GM12878 (cell line): ENCODE data around the gene TMEM53. TPM values are rescaled to one million over a fixed set of nuclear protein-coding genes. Genes with fewer than 3 reads are reported as not detected.
A peak's percentile ranks its signal among the peaks of the same experiment; 100 is the strongest.

Experiments used
- CBX3 ChIP-seq: fragments of 200-600 bp; sonication (generic); IDR thresholded peaks from 2 replicates; pipeline ENCODE4 v1.6.1; 2016; ENCODE audit warnings: low read depth, borderline replicate concordance
- CBX5 ChIP-seq: sonication (generic); IDR thresholded peaks from 2 replicates; pipeline ENCODE4 v1.6.1; 2016; ENCODE audit warnings: low read depth, moderate library complexity, mild to moderate bottlenecking, inconsistent platforms
- CHD4 ChIP-seq: fragments of 200-600 bp; sonication (generic); IDR thresholded peaks from 2 replicates; pipeline ENCODE4 v1.6.1; 2016; ENCODE audit warnings: mild to moderate bottlenecking
- DPF2 ChIP-seq: fragments of 450-650 bp; IDR thresholded peaks from 2 replicates; pipeline ENCODE4 v1.6.1; 2017; ENCODE audit warnings: mild to moderate bottlenecking
- EED ChIP-seq: sonication (generic); IDR thresholded peaks from 2 replicates; pipeline ENCODE4 v1.6.1; 2016; ENCODE audit warnings: antibody characterized with exemption, low read depth
- HCFC1 ChIP-seq: fragments of 150-350 bp; IDR thresholded peaks from 2 replicates; pipeline ENCODE4 v1.6.1; 2014; ENCODE audit warnings: low read length
- HSF1 ChIP-seq: fragments of 150-350 bp; IDR thresholded peaks from 2 replicates; pipeline ENCODE4 v1.6.1; 2014; ENCODE audit warnings: mild to moderate bottlenecking, low read depth, low read length
- NFIC ChIP-seq: IDR thresholded peaks from 2 replicates; pipeline ENCODE4 v1.6.1; 2012; ENCODE audit warnings: low read depth, mild to moderate bottlenecking, inconsistent platforms, low read length, moderate library complexity
- NFYB ChIP-seq: IDR thresholded peaks from 2 replicates; pipeline ENCODE4 v1.6.1; 2011; ENCODE audit warnings: low read depth, mild to moderate bottlenecking, low read length, improper control_type of control experiment, moderate library complexity; ENCODE audit not compliant: insufficient read depth
- POLR2A ChIP-seq: IDR thresholded peaks from 2 replicates; pipeline ENCODE4 v1.6.1; 2011; ENCODE audit warnings: low read depth, mild to moderate bottlenecking, low read length
- RUNX3 ChIP-seq: IDR thresholded peaks from 2 replicates; pipeline ENCODE4 v1.6.1; 2012; ENCODE audit warnings: low read length, inconsistent platforms
- SIN3A ChIP-seq: IDR thresholded peaks from 2 replicates; pipeline ENCODE4 v1.6.1; 2012; ENCODE audit warnings: low read depth, low read length, improper control_type of control experiment
- SMAD5 ChIP-seq: IDR thresholded peaks from 2 replicates; pipeline ENCODE4 v1.6.1; 2016; ENCODE audit warnings: antibody characterized with exemption, low read depth
- SREBF1 ChIP-seq: IDR thresholded peaks from 2 replicates; pipeline ENCODE4 v1.6.1; 2012; ENCODE audit warnings: mild to moderate bottlenecking, low read length
- SUPT20H ChIP-seq: IDR thresholded peaks from 2 replicates; pipeline ENCODE4 v1.6.1; 2011; ENCODE audit warnings: low read depth, mild to moderate bottlenecking, low read length, moderate library complexity, borderline replicate concordance; ENCODE audit not compliant: control insufficient read depth
- ZNF24 ChIP-seq: fragments of 450-650 bp; IDR thresholded peaks from 2 replicates; pipeline ENCODE4 v1.6.1; 2017; ENCODE audit warnings: antibody characterized with exemption, mild to moderate bottlenecking
- ZNF274 ChIP-seq: IDR thresholded peaks from one replicate; pipeline ENCODE4 v1.8.0; 2011; ENCODE audit not compliant: insufficient read length, insufficient read depth
- polyA plus RNA-seq, 11 experiments: library from polyadenylated mRNA; depleted of rRNA in 4 of 11; unstranded in 6 of 11; stranded (reverse) in 5 of 11; fragments of >200 nt; fragmentation: Nextera tagmentation in 4 of 11; fragmentation: Illumina TruSeq in 1 of 11; extraction: Ambion mirVana in 4 of 11; extraction: Trizol in 1 of 11; gene quantifications; 1 replicate in 1 of 11; 2 replicates in 10 of 11; pipeline versions ENCODE4 v1.2.1 to v1.2.3, GENCODE V29; 2011 to 2016; ENCODE audit warnings: inconsistent platforms in 2 of 11, missing spikeins in 2 of 11, low read depth in 1 of 11
- total RNA-seq, 4 experiments: library from RNA; depleted of rRNA in 3 of 4; stranded (reverse); fragments of >200 nt in 3 of 4; fragmentation: Illumina TruSeq in 1 of 4; extraction: Trizol in 1 of 4; gene quantifications; 2 replicates each; pipeline versions ENCODE4 v1.2.1 to v1.2.3, GENCODE V29; 2013 to 2021
- TF ChIP-seq, protein P1 (sequence below): fragments of 450-650 bp; IDR thresholded peaks from 2 replicates; pipeline ENCODE4 v1.6.1; 2017; ENCODE audit warnings: antibody characterized with exemption, mild to moderate bottlenecking, moderate library complexity
- TF ChIP-seq, protein P2 (sequence below): fragments of 450-650 bp; formaldehyde crosslinking; IDR thresholded peaks from 2 replicates; pipeline ENCODE4 v1.5.0; 2022; ENCODE audit warnings: mild to moderate bottlenecking, missing genetic modification characterization
- TF ChIP-seq, protein P3 (sequence below): IDR thresholded peaks from 2 replicates; pipeline ENCODE4 v1.6.1; 2012; ENCODE audit warnings: low read depth, low read length, improper control_type of control experiment
- TF ChIP-seq, protein P4 (sequence below): IDR thresholded peaks from 2 replicates; pipeline ENCODE4 v1.6.1; 2012; ENCODE audit warnings: mild to moderate bottlenecking, low read depth, low read length

Gene TMEM53
- total and polyA plus RNA-seq, 10 of the 15 experiments (the other 5 are each of a cell fraction or from before 2014, with no cell fraction given), result 3.1 to 23.9 (median 11.1) TPM

- TF ChIP-seq, protein P1, sequence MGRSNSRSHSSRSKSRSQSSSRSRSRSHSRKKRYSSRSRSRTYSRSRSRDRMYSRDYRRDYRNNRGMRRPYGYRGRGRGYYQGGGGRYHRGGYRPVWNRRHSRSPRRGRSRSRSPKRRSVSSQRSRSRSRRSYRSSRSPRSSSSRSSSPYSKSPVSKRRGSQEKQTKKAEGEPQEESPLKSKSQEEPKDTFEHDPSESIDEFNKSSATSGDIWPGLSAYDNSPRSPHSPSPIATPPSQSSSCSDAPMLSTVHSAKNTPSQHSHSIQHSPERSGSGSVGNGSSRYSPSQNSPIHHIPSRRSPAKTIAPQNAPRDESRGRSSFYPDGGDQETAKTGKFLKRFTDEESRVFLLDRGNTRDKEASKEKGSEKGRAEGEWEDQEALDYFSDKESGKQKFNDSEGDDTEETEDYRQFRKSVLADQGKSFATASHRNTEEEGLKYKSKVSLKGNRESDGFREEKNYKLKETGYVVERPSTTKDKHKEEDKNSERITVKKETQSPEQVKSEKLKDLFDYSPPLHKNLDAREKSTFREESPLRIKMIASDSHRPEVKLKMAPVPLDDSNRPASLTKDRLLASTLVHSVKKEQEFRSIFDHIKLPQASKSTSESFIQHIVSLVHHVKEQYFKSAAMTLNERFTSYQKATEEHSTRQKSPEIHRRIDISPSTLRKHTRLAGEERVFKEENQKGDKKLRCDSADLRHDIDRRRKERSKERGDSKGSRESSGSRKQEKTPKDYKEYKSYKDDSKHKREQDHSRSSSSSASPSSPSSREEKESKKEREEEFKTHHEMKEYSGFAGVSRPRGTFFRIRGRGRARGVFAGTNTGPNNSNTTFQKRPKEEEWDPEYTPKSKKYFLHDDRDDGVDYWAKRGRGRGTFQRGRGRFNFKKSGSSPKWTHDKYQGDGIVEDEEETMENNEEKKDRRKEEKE, result no peak
- TF ChIP-seq DPF2 (no peak), HSF1 (no peak), ZNF24 (no peak), CBX3 (no peak), ZNF274 (no peak), NFIC (no peak; the same call in 1 of the 2 replicates), SREBF1 (no peak), RUNX3 (peak; percentile 61; the same call in 1 of the 2 replicates), SIN3A (no peak), NFYB (no peak), HCFC1 (no peak), EED (peak; percentile 75), CHD4 (no peak), SMAD5 (no peak), CBX5 (no peak), SUPT20H (no peak), POLR2A (no peak)
- TF ChIP-seq, protein P2, sequence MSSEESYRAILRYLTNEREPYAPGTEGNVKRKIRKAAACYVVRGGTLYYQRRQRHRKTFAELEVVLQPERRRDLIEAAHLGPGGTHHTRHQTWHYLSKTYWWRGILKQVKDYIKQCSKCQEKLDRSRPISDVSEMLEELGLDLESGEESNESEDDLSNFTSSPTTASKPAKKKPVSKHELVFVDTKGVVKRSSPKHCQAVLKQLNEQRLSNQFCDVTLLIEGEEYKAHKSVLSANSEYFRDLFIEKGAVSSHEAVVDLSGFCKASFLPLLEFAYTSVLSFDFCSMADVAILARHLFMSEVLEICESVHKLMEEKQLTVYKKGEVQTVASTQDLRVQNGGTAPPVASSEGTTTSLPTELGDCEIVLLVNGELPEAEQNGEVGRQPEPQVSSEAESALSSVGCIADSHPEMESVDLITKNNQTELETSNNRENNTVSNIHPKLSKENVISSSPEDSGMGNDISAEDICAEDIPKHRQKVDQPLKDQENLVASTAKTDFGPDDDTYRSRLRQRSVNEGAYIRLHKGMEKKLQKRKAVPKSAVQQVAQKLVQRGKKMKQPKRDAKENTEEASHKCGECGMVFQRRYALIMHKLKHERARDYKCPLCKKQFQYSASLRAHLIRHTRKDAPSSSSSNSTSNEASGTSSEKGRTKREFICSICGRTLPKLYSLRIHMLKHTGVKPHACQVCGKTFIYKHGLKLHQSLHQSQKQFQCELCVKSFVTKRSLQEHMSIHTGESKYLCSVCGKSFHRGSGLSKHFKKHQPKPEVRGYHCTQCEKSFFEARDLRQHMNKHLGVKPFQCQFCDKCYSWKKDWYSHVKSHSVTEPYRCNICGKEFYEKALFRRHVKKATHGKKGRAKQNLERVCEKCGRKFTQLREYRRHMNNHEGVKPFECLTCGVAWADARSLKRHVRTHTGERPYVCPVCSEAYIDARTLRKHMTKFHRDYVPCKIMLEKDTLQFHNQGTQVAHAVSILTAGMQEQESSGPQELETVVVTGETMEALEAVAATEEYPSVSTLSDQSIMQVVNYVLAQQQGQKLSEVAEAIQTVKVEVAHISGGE, result no peak
- TF ChIP-seq, protein P3, sequence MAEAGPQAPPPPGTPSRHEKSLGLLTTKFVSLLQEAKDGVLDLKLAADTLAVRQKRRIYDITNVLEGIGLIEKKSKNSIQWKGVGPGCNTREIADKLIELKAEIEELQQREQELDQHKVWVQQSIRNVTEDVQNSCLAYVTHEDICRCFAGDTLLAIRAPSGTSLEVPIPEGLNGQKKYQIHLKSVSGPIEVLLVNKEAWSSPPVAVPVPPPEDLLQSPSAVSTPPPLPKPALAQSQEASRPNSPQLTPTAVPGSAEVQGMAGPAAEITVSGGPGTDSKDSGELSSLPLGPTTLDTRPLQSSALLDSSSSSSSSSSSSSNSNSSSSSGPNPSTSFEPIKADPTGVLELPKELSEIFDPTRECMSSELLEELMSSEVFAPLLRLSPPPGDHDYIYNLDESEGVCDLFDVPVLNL, result no peak
- TF ChIP-seq, protein P4, sequence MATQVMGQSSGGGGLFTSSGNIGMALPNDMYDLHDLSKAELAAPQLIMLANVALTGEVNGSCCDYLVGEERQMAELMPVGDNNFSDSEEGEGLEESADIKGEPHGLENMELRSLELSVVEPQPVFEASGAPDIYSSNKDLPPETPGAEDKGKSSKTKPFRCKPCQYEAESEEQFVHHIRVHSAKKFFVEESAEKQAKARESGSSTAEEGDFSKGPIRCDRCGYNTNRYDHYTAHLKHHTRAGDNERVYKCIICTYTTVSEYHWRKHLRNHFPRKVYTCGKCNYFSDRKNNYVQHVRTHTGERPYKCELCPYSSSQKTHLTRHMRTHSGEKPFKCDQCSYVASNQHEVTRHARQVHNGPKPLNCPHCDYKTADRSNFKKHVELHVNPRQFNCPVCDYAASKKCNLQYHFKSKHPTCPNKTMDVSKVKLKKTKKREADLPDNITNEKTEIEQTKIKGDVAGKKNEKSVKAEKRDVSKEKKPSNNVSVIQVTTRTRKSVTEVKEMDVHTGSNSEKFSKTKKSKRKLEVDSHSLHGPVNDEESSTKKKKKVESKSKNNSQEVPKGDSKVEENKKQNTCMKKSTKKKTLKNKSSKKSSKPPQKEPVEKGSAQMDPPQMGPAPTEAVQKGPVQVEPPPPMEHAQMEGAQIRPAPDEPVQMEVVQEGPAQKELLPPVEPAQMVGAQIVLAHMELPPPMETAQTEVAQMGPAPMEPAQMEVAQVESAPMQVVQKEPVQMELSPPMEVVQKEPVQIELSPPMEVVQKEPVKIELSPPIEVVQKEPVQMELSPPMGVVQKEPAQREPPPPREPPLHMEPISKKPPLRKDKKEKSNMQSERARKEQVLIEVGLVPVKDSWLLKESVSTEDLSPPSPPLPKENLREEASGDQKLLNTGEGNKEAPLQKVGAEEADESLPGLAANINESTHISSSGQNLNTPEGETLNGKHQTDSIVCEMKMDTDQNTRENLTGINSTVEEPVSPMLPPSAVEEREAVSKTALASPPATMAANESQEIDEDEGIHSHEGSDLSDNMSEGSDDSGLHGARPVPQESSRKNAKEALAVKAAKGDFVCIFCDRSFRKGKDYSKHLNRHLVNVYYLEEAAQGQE, result no peak
These were observed 23.9 kb upstream of the TMEM53 start (continued) for GRCh38 chr1:44698138-44698537.
